ENCODE results near the gene C1orf105.
A peak's percentile ranks its signal among the peaks of the same experiment; 100 is the strongest.

Gene C1orf105

DNA sequence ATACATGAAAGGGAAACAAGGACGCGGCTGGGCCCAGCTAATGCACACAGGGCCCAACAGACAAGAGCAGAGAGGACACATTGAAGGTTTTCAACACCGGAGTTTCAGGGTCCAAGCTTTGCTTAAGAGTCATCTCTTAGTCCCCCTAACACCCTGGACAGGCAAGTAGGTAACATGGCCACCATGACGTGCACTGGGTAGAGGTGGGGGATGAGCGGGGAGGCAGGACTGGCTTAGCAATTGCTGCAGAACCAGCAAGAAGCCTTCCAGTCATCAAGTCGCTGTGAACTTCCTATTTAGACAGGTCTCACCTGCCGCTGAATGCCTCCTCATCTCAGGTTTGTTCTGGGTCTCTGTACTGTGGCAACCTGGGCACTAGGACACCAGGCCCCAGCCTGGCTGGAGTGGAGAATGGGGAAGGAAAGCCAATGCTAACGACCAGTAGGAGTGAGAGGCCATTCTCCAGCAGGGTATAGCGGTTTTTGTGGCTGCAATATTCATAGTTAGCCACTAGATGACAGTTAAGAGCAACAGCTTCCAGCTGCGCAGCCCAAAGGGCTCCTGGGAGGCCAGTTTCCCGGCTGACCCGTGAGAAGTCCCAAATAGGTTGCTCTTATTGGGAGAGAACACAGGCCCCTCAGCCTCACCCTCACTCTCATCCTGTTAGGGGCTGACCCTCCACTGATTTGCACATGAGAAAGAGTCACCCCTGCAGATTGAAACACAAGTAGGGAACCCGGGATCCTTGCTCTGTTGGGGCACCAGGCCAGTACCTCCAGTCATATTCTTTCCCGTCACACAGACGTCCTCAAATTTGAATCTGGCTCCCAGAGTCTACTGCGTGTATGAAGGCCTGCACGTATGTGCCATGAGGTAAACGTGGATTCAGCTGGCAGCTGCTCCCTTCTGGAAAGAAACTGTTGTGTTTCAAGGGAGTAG lies 29.4 kb downstream of the C1orf105 start:
- peak; percentile 56 for DNase-seq
- Mint-ChIP-seq H3K9me3 (no peaks in the 10 kb centered on the region), H3K27me3 (ENCODE audit: low read depth, poor library complexity) (peaks cover 8% of the 10 kb centered on the region), H3K4me3 (no peak overlapping the region), H3K27ac (no peak overlapping the region), H3K4me1 (peaks cover 38% of the 10 kb centered on the region), H3K36me3 (ENCODE audit: low read depth) (no peaks in the 10 kb centered on the region)
- TF ChIP-seq, protein P1, sequence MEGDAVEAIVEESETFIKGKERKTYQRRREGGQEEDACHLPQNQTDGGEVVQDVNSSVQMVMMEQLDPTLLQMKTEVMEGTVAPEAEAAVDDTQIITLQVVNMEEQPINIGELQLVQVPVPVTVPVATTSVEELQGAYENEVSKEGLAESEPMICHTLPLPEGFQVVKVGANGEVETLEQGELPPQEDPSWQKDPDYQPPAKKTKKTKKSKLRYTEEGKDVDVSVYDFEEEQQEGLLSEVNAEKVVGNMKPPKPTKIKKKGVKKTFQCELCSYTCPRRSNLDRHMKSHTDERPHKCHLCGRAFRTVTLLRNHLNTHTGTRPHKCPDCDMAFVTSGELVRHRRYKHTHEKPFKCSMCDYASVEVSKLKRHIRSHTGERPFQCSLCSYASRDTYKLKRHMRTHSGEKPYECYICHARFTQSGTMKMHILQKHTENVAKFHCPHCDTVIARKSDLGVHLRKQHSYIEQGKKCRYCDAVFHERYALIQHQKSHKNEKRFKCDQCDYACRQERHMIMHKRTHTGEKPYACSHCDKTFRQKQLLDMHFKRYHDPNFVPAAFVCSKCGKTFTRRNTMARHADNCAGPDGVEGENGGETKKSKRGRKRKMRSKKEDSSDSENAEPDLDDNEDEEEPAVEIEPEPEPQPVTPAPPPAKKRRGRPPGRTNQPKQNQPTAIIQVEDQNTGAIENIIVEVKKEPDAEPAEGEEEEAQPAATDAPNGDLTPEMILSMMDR (IDR thresholded peaks at IDR 0.05), result peak; percentile 85

DNA sequence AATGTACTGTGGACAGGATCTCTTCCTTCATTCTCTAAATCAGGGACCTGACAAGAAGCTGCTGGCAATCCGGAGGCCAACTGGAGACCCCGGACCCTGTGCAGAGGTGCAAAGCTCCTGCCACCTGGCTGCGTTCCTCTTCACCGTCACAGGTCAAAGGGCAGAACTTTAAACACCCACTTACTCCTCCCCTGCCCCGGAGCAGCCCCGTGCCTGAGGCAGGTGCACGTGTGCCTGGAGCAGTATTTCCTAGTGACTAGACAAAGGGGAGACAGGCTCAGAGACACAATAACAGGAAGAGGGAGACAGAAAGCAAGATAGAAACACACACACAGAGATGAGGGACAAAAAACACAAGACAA lies 30.0 kb downstream of the C1orf105 start:
- Mint-ChIP-seq H3K27me3 (ENCODE audit: low read depth, poor library complexity) (peaks cover 5% of the 10 kb centered on the region), H3K4me3 (peak overlapping the region; percentile 9), H3K36me3 (ENCODE audit: low read depth) (no peaks in the 10 kb centered on the region), H3K27ac (peak overlapping the region; percentile 27), H3K9me3 (no peaks in the 10 kb centered on the region), H3K4me1 (peaks cover 38% of the 10 kb centered on the region)
- TF ChIP-seq, protein P1 (IDR thresholded peaks at IDR 0.05), result no peak
- peak; percentile 18 for DNase-seq

DNA sequence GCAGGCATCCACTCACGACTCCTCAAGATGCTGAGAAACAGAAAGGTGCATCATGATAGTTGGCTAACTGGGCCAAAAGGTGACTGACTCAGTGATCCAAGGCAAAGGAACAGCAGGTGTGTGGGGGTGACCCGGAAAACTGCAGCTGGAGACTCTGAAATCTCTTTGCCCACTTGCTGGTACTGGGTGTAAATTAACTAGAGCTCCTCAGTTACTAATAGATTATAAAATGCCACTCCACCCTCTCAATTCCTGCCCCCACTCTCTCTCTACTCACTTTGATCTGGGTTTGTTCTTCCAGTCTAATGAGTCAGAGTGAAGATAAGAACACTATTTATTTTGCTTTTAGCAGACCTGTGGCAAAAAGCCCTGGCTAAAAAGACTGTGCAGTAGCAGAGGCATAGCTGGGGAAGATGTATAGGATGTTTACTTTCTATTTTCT lies 30.5 kb downstream of the C1orf105 start:
- DNase-seq, result no peak

DNA sequence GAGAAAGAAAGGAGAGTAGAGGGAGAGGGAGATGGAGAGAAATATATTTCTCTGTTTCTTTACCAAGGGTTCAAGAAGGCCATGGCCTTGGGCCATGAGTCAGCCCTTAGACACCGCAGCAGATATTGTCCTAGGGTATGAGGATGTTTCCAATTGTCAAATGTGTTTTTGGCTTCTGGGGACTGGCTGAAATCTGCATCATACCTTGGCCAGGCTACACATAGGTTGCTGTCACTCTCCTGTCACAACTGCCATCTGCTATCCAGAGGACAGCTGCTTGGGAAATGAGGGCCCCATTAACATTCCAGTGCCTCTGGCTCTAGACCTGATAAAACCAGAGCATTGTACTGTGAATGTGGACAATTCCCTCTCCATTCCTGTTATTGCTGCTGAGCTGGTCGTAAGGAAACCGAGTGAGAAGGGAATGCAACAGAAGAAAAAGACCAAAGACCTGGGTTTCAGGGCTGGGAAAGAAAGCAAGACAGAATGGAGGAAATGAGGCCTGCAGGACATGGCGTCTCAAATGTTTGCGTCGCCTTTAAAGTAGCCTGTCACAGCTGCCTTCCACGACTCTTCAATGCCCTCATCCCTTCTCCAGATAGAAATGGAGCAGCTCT lies 32.2 kb downstream of the C1orf105 start:
- Mint-ChIP-seq H3K9me3 (no peaks in the 10 kb centered on the region), H3K4me3 (no peak overlapping the region), H3K36me3 (ENCODE audit: low read depth) (no peaks in the 10 kb centered on the region), H3K27ac (no peak overlapping the region), H3K27me3 (ENCODE audit: low read depth, poor library complexity) (peaks cover 4% of the 10 kb centered on the region), H3K4me1 (peaks cover 38% of the 10 kb centered on the region)
- TF ChIP-seq, protein P1 (IDR thresholded peaks at IDR 0.05), result no peak
- no peak for DNase-seq

More for the DNA sequence above, 30.5 kb downstream of the C1orf105 start:
- Mint-ChIP-seq H3K9me3 (no peaks in the 10 kb centered on the region), H3K4me3 (no peak overlapping the region), H3K4me1 (peaks cover 38% of the 10 kb centered on the region), H3K27me3 (ENCODE audit: low read depth, poor library complexity) (peaks cover 4% of the 10 kb centered on the region), H3K36me3 (ENCODE audit: low read depth) (no peaks in the 10 kb centered on the region), H3K27ac (no peak overlapping the region)
- TF ChIP-seq, protein P1 (IDR thresholded peaks at IDR 0.05), result no peak

DNA sequence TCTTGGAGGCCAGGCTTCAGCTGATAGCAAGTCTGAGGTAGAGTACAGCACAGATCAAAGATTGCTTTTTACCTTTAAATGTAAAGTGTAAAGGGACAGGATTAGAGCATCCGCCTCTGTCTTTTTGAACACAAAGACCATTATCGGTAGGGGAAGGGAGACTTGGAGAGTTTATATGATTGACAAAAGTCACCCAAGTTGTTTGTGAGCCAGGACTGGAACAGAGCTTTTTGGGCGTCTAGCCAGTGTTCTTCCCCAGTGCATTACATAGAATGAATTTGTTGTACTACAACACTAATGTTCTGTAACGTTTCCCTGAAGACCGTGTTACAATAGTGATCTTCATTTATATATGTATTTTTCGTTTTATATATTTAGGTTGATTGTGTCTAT lies 32.7 kb downstream of the C1orf105 start:
- no peak overlapping the region for H3K27ac Mint-ChIP-seq
- H3K9me3 Mint-ChIP-seq, result no peaks in the 10 kb centered on the region
- H3K4me3 Mint-ChIP-seq, result no peak overlapping the region
- TF ChIP-seq, protein P1 (IDR thresholded peaks at IDR 0.05), result no peak
- H3K36me3 Mint-ChIP-seq (ENCODE audit: low read depth), result no peaks in the 10 kb centered on the region
- no peak for DNase-seq
- peaks cover 4% of the 10 kb centered on the region for H3K27me3 Mint-ChIP-seq (ENCODE audit: low read depth, poor library complexity)
- peaks cover 38% of the 10 kb centered on the region for H3K4me1 Mint-ChIP-seq

Measured in nephron progenitor cell (in vitro differentiated cells).